Transverse colon (tissue), 4 donors: Measurements from ENCODE around the gene NAE1. TPM values are rescaled to one million over a fixed set of nuclear protein-coding genes. Genes with fewer than 3 reads are reported as not detected.

Experiments used
- DNase-seq: peaks from one replicate; pipeline ENCODE4 v3.0.0-alpha.2; 2019
- H3K27ac ChIP-seq, 4 donors: fragments of 200-600 bp; sonication (generic); 2 replicates each; pipeline ENCODE4 v1.5.1; 2016 to 2018; ENCODE audit warnings: inconsistent platforms in 4 of 4
- H3K27me3 ChIP-seq: fragments of 200-600 bp; sonication (generic); 2 replicates; pipeline ENCODE4 v1.5.1; 2017; ENCODE audit warnings: inconsistent platforms
- H3K36me3 ChIP-seq, 4 donors: fragments of 200-600 bp; sonication (generic); 2 replicates each; pipeline ENCODE4 v1.5.1; 2017 to 2019; ENCODE audit warnings: inconsistent platforms in 4 of 4
- H3K4me1 ChIP-seq, 4 donors: fragments of 200-600 bp; sonication (generic); 2 replicates each; pipeline ENCODE4 v1.5.1; 2017 to 2020; ENCODE audit warnings: inconsistent platforms in 4 of 4
- H3K4me3 ChIP-seq, 4 donors: fragments of 200-600 bp; sonication (generic); 1 replicate in 1 of 4; 2 replicates in 3 of 4; pipeline versions ENCODE4 v1.5.1 to v1.6.1; 2017 to 2019; ENCODE audit warnings: inconsistent platforms in 4 of 4
- H3K9me3 ChIP-seq, 2 donors: fragments of 200-600 bp; sonication (generic); 2 replicates each; pipeline ENCODE4 v1.5.1; 2017 to 2019; ENCODE audit warnings: inconsistent platforms in 2 of 2
- CTCF ChIP-seq, 5 experiments: fragments of 200-600 bp in 3 of 5; fragments of 450-650 bp in 2 of 5; sonication (generic) in 3 of 5; IDR thresholded peaks; 1 replicate in 2 of 5; 2 replicates in 3 of 5; pipeline ENCODE4 v1.5.1; 2016 to 2017; ENCODE audit warnings: antibody characterized with exemption in 5 of 5, inconsistent platforms in 3 of 5, mild to moderate bottlenecking in 2 of 5, moderate library complexity in 1 of 5
- EP300 ChIP-seq: sonication (generic); formaldehyde crosslinking; IDR thresholded peaks from one replicate; pipeline ENCODE4 v1.6.1; 2017; ENCODE audit warnings: antibody characterized with exemption, low read depth
- POLR2A ChIP-seq: fragments of 450-650 bp; IDR thresholded peaks from one replicate; pipeline ENCODE4 v1.6.1; 2016; ENCODE audit warnings: antibody characterized with exemption, mild to moderate bottlenecking, moderate library complexity
- POLR2AphosphoS5 ChIP-seq, 3 donors: sonication (generic); formaldehyde crosslinking; IDR thresholded peaks; one replicate each; pipeline ENCODE4 v1.6.1; 2016; ENCODE audit warnings: antibody characterized with exemption in 3 of 3
- WGBS, 2 donors: methylation state at CpG; one replicate each; pipeline ENCODE4 v1.1.5; 2018; ENCODE audit warnings: low coverage in 1 of 2; 5-methylcytosine and 5-hydroxymethylcytosine counted together
- in situ Hi-C, 4 donors: fragments of 200-750 bp; cut with MboI; loops; one replicate each; pipeline versions ENCODE4 v1.15.0 to v1.15.1; 2017; ENCODE audit warnings: low sequenced_read_pairs in 3 of 4, low pct_ligation_motif_present in 1 of 4, low pct_unique_long_range_greater_than_20kb in 1 of 4
- intact Hi-C: fragments of 100-400 bp; cut with DNase I; formaldehyde crosslinking; loops from one replicate; pipeline ENCODE4 v1.15.1; 2023; ENCODE audit warnings: low total_unique reads
- total RNA-seq, 4 donors: library from RNA; depleted of rRNA; stranded (reverse); fragments of >200 nt; gene quantifications; one replicate each; pipeline ENCODE4 v1.1.0, GENCODE V29; 2016

The NAE1 gene
- total RNA-seq, 4 donors from 2014 or later: 25.3 to 45.1 (median 32.1) TPM

GRCh38 chr16:66790130-66790733 lies 40.5 kb downstream of the NAE1 start:
- H3K9me3 ChIP-seq: no peaks in the 10 kb centered on the region
- H3K36me3 ChIP-seq: no peaks in the 10 kb centered on the region
- intact Hi-C loops: no loop called here
- DNase-seq: no peak
- H3K27me3 ChIP-seq: no peaks in the 10 kb centered on the region
- WGBS, 2 donors: 74 to 83% methylated on average over 3 of the region's 3 CpGs
- H3K4me3 ChIP-seq: no peak overlapping the region
- H3K27ac ChIP-seq: no peak overlapping the region
- no peaks in the 10 kb centered on the region for H3K4me1 ChIP-seq
- TF ChIP-seq EP300 (no peak), POLR2A (no peak), POLR2AphosphoS5 (IDR thresholded peaks at IDR 0.05) (no peak), CTCF (IDR thresholded peaks at IDR 0.05) (no peak)
- in situ Hi-C loops: no loop called here

GRCh38 chr16:66787427-66787826 lies 43.3 kb downstream of the NAE1 start:
- intact Hi-C loops (no loop called here), in situ Hi-C loops (no loop called here)
- TF ChIP-seq EP300 (no peak), POLR2A (no peak), CTCF (IDR thresholded peaks at IDR 0.05) (no peak), POLR2AphosphoS5 (IDR thresholded peaks at IDR 0.05) (no peak)

GRCh38 chr16:66786551-66786950 lies 44.2 kb downstream of the NAE1 start:
- in situ Hi-C loops: no loop called here
- intact Hi-C loops: no loop called here

More at GRCh38 chr16:66787427-66787826, 43.3 kb downstream of the NAE1 start:
- Histone ChIP-seq H3K27me3 (no peaks in the 10 kb centered on the region), H3K4me1 (no peaks in the 10 kb centered on the region), H3K36me3 (no peaks in the 10 kb centered on the region), H3K4me3 (no peak overlapping the region), H3K9me3 (no peaks in the 10 kb centered on the region), H3K27ac (no peak overlapping the region)
- 93 to 98% methylated on average over 2 of the region's 2 CpGs for WGBS, 2 donors
- no peak for DNase-seq

GRCh38 chr16:66776457-66776856 lies 54.3 kb downstream of the NAE1 start:
- no peak for DNase-seq
- intact Hi-C loops: no loop called here

More at GRCh38 chr16:66786551-66786950, 44.2 kb downstream of the NAE1 start:
- no peaks in the 10 kb centered on the region for H3K36me3 ChIP-seq
- no peak overlapping the region for H3K27ac ChIP-seq
- H3K9me3 ChIP-seq: no peaks in the 10 kb centered on the region
- H3K4me3 ChIP-seq: no peak overlapping the region
- TF ChIP-seq CTCF (IDR thresholded peaks at IDR 0.05) (no peak), POLR2A (no peak), POLR2AphosphoS5 (IDR thresholded peaks at IDR 0.05) (no peak), EP300 (no peak)
- no peak for DNase-seq
- 89 to 100% methylated on average over 2 to 3 of the region's 3 CpGs for WGBS, 2 donors
- no peaks in the 10 kb centered on the region for H3K4me1 ChIP-seq
- H3K27me3 ChIP-seq: no peaks in the 10 kb centered on the region

More at GRCh38 chr16:66776457-66776856, 54.3 kb downstream of the NAE1 start:
- no peak for TF ChIP-seq POLR2A
- no peak for TF ChIP-seq CTCF (IDR thresholded peaks at IDR 0.05)
- TF ChIP-seq EP300: no peak
- no peak for TF ChIP-seq POLR2AphosphoS5 (IDR thresholded peaks at IDR 0.05)
- Histone ChIP-seq H3K27ac (no peak overlapping the region), H3K4me1 (no peaks in the 10 kb centered on the region), H3K36me3 (no peaks in the 10 kb centered on the region), H3K27me3 (no peaks in the 10 kb centered on the region), H3K9me3 (no peaks in the 10 kb centered on the region), H3K4me3 (no peak overlapping the region)
- in situ Hi-C loops: no loop called here
